ENCODE measurements around the gene PRAMEF12.
"Not testable (repeated sequence)": the region's sequence is repeated elsewhere in the genome, so short reads cannot be mapped to it uniquely, and the experiment has no call there.

PRAMEF12 gene

DNA sequence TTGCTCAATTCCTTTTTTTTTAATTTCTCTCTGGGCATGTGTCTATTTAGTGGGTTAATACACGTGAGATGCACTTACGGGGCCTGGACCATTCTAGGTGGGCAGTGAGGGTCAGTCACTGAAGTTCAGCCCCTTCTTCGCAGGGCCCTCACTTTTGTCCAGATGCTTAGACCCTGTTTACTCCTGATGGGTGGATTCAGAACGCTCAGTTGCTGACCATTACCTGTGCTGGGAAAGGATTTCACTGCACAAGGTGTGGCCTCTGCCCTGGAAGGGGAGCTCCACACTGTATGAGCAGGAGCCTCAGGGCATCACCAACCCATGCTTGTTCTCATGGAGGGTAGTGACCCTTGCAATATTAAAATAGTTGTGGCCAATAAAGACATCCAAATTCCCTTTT, 4.5 kb downstream of the PRAMEF12 start:
- TF ChIP-seq POLR2A (IDR thresholded peaks at IDR 0.05; ENCODE audit: low read length) (no peak), GATA1 (IDR thresholded peaks at IDR 0.05; ENCODE audit: low read depth, low read length) (no peak)
- no peak for DNase-seq

DNA sequence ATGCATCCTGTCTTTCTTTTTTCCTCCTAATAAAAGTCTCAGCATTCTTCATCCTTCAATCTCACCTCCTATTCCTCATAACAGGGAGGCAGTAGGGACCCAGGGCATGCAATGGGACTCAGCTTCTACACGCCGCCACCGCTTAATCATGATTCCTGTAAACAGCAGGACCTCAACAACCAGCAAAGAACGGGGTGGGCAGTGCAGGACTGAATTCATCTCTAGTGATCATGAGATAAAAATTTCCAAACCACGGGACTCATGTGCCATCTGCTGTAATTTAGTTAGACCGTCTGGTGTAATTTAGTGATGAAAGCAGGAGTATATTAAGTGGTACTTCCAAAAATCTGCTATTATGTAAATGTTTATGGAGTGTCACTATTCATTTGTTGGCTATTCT, 5.4 kb downstream of the PRAMEF12 start:
- no peak for DNase-seq
- TF ChIP-seq POLR2A (IDR thresholded peaks at IDR 0.05; ENCODE audit: low read length): no peak
- TF ChIP-seq GATA1 (IDR thresholded peaks at IDR 0.05; ENCODE audit: low read depth, low read length): no peak

DNA sequence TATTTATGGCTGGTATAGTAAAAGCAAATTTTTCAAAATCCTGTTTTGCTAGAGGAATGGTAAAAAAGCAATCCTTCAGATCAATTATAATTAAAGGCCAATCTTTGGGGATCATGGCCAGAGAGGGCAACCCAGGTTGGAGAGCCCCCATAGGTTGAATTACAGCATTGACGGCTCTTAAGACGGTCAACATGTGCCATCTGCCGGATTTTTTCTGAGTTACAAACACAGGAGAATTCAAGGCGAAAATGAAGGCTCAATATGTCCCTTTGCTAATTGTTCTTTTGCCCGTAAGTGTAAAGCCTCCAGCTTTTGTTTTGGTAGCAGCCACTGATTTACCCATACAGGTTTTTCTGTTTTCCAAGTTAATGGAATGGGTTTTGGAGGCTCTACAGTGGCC, 8.0 kb downstream of the PRAMEF12 start:
- not testable (repeated sequence) for DNase-seq

DNA sequence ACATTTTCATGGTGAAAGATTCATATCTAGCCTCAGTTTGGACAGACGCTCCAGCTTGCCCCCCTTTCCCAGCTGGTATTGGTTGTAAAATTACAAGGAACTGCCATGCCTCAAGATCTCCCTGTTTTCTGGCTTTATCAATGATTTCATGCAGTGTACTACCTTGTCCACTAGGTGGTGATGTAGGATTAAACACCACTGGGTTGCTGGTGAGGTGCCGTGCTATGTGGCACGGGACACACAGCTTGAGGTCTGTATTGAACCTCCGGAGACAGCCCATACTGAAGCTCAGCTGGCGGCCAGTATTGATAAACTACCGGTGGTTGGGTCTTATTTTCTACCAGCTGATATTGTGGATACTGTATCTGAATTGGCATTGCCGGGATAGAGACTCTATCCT, 10.2 kb downstream of the PRAMEF12 start:
- DNase-seq: peak; percentile 16 to 41

DNA sequence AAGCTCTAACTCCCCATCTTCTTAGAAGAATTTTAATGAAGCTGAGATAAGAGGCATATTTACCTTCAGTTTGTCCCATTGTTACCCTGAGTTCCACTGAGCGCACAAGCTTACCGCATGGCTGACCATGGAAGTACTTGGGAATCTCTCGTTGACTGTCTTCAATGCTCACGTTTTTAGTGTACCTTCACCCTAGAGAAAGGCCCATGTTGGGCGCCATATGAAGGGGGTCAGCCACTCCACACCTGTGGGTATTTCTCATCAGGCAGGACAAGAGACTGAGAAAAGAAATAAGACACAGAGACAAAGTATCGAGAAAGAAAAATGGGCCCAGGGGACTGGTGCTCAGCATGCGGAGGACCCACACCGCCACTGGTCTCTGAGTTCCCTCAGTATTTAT, 11.2 kb downstream of the PRAMEF12 start:
- DNase-seq: peak; percentile 2 to 11

DNA sequence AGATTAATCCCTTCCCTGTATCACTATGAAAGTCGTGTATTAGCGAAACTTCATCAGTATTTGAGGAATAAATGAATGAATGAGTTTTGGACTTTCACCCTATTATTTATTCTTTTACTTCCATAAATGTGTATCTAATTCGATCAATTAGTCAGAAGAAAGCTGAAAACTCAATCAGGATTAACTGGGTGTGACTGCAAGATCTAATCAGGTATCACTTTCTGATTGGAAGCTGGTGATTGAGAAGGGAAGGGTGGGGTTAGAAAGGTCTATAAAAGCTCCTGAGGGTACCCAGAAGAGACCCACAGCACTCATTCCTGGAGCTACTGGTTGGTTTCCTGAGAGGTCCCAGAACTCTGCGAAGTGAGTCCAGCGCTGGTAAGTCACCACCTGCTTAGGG, 17.6 kb downstream of the PRAMEF12 start, which contains the start of gene PRAMEF1:
TSS of gene PRAMEF1 (plus strand) at position 301 of the 400 bp plus-strand sequence. CDS start 1,831 bp downstream, outside the sequence.
- DNase-seq: not testable (repeated sequence)

DNA sequence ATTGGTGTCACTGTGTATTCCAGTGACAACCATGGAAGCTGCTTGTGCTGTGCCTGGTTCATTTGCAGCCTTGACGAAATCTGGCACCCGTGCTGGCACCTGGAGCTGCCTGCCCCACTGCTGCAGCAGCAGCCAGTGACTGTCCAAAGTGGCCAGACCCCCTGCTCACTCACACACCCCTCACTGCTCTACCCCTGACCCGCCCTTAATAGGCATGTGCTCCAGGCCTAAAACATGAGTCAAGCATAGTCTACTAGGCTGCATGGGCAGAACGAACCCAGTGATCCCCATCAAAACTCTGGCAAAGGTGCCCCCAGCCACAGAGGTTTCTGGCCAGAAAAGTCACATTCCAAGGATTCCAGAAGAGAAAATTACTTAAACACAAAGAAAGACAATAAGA, 25.4 kb downstream of the PRAMEF12 start:
- DNase-seq: no peak
- TF ChIP-seq POLR2A (IDR thresholded peaks at IDR 0.05; ENCODE audit: low read length): no peak
- TF ChIP-seq GATA1 (IDR thresholded peaks at IDR 0.05; ENCODE audit: low read depth, low read length): no peak

DNA sequence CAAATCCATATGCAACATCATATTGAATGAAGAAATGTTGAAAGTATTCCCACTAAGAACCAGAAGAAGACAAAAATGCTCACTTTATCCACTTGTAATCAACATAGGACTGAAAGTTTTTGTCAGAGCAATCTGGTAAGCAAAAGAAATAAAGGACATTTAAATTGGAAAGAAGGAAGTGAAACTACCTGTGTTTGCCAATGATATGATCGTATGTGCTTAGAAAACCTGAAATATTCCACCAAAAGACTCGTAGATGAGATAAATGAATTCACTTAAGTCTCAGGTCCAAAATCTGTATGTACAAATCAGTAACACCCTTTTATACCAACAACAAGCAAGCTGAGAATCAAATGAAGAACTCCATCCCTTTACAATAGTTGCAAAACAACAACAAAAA, 26.2 kb downstream of the PRAMEF12 start:
- DNase-seq: no peak
- TF ChIP-seq POLR2A (IDR thresholded peaks at IDR 0.05; ENCODE audit: low read length) (no peak), GATA1 (IDR thresholded peaks at IDR 0.05; ENCODE audit: low read depth, low read length) (no peak)

DNA sequence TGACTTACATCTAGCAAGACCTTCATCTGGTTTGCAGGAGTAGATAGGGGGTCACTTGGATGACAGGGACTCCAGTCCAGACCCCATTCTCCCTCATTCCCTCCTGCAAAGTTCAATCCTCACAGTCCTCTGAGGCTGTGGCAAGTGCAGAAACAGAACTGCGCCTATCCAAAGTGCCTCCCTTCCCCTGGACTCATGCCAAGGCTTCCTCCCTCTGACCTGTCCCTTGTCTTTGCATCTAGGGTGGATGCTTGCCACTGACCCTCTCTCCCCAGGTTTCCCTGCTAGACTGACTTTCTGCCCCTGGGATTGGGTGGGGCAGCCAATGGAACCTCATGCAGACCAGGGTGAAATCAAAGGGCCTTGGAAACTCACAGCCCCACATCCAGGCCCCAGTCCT, 36.4 kb downstream of the PRAMEF12 start:
- TF ChIP-seq GATA1 (IDR thresholded peaks at IDR 0.05; ENCODE audit: low read depth, low read length) (no peak), POLR2A (IDR thresholded peaks at IDR 0.05; ENCODE audit: low read length) (no peak)

DNA sequence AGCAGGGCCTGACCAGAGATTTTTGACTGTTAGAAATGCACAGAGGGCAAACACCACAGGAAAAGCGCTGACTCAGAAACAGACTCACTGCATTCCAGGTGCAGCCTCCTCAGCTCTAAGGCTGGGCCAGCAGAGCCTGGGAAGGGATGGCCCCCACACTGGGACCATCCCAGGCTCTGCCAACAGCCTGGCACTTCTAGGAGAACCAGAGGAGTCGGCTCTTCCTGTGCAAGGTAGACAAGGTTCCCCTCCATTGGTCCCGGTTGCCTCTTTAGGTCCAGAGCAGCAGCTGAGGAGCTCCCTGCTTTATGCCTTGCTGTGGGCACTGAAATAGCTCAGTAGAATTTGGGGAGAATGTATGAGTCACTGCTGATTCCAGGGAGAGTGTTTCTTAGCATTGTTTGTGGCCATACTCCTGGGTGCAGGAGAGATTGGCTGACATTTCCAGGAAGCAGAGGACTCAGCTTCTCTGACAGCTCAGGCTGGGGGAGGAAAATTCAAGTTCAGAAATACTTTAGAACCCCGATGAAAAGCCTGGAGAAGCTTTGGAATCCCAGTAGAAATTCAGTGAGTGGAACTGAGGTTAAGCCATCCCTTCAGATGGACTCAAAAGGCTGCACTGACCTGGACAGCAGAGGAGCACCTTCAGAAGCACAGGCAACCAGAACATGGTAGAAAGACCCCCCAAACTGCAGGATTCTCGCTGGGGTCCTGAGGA, 37.3 kb downstream of the PRAMEF12 start:
- no peak for TF ChIP-seq POLR2A (IDR thresholded peaks at IDR 0.05; ENCODE audit: low read length)
- TF ChIP-seq GATA1 (IDR thresholded peaks at IDR 0.05; ENCODE audit: low read depth, low read length): no peak
- DNase-seq: no peak

More for the DNA sequence above, 36.4 kb downstream of the PRAMEF12 start:
- no peak for DNase-seq

DNA sequence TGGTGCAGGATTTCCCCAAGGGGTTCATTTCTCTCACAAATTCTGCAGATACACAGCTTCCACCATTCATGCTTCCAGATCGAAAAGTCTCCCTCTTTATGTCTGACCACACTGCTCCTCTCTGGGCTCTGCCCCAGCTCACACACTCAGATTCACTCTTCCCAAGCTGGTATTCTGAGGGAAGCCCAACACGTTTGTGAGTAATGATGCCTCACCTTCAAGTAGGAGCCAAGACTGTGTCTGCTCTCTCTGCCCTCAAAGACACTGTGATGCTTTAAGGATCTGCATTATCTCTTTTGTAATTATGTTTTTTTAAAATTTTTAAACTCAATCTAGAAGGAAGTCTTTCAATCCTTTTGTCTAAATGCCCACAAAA, 37.9 kb downstream of the PRAMEF12 start:
- DNase-seq: no peak

DNA sequence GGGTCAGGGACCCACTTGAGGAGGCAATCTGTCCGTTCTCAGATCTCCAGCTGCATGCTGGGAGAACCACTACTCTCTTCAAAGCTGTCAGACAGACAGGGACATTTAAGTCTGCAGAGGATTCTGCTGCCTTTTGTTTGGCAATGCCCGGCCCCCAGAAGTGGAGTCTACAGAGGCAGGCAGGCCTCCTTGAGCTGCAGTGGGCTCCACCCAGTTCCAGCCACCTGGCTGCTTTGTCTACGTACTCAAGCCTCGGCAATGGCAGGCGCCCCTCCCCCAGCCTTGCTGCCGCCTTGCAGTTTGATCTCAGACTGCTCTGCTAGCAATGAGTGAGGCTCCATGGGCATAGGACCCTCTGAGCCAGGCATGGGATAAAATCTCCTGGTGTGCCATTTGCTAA, 45.5 kb downstream of the PRAMEF12 start:
- DNase-seq: not testable (repeated sequence)

More for the DNA sequence above, 37.9 kb downstream of the PRAMEF12 start:
- TF ChIP-seq POLR2A (IDR thresholded peaks at IDR 0.05; ENCODE audit: low read length) (no peak), GATA1 (IDR thresholded peaks at IDR 0.05; ENCODE audit: low read depth, low read length) (no peak)
